SW 1271 (cell line): Measurements from ENCODE around the gene FLT3LG.
"Not testable (repeated sequence)": the region's sequence is repeated elsewhere in the genome, so short reads cannot be mapped to it uniquely, and the experiment has no call there.

ENCODE experiments used
- DNase-seq, 2 experiments: peaks; one replicate each; lab custom pipeline; 2025; lab: John Stamatoyannopoulos, UW

The FLT3LG gene

DNA sequence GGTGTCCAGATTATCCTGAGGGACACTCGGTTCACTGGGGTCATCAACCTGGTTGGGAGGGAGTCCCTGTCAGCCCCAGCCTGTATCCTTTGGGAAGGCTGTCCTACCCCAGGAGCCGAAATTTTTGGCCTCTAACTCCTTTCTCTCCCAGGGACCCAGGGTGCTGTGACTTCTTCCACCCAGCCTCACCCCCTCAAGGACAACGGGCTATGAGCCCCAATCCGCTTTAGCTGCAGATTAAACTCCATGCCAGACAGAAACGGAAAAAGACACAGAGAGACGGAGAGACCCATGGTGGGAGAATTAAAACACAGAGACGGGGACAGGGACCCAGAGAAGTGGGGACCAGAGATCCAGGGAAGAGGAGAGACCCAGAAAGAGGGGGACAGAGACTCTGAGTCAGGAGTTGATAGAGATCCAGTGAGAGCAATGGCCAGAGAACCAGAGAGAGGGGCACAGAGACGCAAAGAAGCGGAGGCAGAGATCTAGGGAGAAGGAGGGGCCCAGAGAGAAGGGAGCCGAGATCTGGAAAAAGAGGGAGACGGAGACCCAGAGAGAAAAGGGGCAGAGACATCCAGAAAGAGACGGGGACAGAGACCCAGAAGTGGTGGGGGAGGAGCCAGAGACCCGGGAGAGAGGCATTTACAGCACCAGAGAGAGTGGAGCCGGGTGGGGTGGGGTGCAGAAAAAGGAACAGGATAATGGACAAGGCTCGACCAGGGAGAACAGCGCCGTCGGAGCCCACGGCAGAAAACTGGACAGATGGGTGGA, 33.4 kb upstream of the FLT3LG start:
- DNase-seq, result no peak

DNA sequence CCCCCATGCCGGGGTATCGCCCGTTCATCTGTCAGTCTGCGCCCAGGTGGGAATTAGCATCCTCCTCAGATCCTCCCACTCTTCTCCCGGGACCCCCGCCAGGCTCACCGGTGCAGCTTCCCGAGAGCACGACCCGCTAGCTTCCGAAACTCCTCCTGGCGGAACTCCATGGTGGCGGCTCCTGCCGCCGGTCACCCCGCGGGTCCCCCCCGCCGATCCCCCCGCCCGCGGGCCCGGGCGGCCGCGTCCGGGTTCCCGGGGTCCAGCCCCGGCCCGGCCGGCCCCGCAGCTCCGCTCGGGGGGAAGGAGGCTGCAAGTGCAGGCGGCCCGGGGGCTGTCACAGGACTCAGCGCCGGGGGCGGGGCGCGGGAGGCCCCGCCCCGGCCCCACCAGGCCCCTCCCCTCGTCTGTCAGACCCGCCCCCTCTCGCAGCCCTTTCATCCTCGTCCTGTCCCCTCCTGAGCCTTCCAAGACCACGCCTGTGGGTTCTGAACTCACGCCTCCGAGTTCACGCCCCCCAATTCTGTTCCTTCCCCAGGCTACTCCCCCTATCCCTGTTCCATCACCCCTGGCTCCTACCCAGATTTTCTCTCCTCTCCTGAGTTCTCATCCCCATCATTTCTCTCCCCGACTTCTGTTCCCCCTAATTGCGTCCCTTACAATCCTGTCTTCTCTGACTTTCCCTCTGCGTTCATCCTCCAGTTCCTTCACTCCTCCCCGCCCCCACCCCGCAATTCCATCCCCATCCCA, 32.6 kb upstream of the FLT3LG start, which contains the start of gene SLC17A7:
Gene SLC17A7, minus strand, starts transcription at position 318 of the 750 bp plus-strand sequence. Its CDS starts 148 bp downstream, at position 170.
- DNase-seq, result peak in 1 of 2 experiments; percentile 38

DNA sequence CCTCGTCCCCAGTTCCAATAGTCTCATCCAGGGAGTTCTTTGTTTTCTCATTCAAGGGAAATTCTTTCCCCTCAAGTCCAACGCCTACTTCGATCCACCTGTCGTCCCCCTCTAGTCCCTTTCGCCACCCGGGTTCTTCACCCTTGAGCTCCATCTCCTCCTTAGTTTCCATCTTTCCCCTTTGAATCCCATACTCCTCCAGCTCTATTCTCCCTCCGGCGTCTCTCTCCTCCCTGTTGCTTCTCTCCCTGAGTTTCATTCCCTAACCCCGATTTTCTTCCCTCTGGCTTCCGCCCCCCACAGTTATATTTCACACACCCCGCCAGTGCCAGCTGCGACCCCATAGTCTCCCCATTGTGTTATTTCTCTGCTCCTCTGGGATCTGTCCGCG, 32.1 kb upstream of the FLT3LG start:
- DNase-seq, result no peak

DNA sequence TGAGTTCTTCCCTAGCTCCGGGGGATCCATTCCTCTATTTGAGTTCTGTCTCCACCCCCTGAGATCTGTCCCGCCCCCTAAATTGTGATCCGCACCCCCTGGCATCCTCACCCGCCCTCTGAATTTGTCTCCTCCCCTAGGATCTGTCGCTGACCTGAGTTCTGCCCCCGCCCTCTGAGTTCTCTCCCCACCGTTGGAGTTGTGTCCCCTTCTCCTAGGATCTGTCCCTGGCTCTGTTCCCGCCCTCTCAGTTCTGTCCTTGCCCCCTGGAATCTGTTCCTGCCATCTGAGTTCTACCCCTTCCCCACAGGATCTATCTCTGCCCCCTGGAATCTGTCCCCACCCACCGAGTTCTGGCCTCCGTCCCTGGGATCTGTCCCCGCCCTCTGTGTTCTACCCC, 31.7 kb upstream of the FLT3LG start:
- no peak for DNase-seq

DNA sequence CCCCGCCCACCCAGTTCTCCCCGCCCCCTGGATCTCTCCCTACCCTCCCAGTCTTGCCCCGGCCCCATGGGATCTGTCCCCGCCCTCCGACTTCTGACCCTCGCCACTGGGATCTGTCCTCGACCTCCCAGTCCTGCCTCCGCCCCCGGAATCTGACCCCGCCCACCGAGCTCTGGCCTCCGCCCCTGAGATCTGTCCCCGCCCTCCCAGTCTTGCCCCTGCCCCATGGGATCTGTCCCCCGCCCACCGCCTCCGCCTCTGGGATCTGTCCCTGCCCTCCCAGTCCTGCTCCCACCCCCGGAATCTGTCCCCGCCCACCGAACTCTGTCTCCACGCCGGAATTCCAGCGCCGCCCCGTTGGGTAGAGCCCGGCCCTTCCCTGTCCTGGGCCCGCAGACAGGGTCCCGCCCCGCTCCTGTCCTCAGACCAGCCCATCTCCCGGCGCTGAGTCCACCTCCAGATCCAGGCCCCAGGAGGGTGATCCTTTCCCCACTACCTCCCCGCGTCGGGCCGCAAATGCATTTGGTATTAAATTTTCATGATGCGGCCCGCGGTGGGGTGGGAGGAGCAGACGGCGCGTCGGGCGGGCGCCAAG, 31.1 kb upstream of the FLT3LG start:
- DNase-seq, result peak; percentile 70 to 82

DNA sequence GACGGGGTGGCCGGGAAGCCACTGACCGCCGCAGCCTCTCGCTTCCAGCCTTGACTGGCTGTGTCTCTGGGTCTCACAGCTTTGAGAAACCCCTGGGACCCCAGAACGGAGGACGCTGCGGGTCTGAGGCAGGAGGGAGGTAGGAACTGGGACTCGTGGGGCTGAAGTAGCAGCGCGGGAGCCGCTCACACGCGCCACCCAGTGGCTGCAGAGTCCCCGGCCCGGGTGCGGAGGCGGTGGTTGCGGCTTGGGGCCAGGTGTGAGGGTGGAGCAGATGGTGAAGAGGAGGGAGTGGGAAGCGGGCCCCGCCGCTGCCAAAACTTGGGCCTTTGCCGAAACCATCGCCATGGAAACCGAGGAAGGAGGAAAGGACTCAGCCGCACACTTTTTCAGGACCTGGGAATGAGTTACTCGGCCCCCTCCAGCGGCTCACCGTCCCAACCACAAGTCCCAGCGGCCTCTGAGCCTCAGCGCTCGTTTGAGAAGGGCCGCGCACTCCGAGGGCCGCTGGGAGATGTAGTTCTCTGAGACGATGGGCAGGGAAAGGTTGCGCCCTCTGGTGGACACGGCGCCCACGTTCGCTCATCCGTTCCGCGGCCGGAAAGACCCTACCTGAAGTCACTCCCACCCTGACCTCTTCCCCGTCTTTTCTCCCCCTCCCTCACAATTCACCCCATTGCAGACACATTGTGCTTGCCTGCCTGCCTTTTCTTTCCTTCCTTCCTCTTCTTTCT, 30.5 kb upstream of the FLT3LG start:
- DNase-seq, result peak; percentile 68 to 87

DNA sequence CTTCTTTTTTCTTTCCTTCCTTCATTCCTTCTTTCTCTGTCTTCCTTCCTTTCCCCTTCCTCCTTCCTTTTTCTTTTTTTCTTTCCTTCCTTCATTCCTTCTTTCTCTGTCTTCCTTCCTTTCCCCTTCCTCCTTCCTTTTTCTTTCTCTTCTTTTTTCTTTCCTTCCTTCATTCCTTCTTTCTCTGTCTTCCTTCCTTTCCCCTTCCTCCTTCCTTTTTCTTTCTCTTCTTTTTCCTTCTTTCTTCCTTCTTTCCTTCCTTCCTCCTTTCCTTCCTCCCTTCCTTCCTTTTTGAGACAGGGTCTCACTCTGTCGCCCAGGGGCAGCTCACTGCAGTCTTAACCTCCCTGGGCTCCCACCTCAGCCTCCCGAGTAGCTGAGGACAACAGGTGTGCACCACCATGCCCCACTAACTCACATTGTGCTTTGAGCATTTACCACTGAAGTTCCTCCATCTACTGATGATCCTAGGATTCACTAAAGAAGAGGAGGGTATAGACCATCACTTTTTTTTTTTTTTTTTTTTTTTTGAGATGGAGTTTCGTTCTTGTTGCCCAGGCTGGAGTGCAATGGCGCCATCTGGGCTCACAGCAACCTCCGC, 29.8 kb upstream of the FLT3LG start:
- not testable (repeated sequence) for DNase-seq

DNA sequence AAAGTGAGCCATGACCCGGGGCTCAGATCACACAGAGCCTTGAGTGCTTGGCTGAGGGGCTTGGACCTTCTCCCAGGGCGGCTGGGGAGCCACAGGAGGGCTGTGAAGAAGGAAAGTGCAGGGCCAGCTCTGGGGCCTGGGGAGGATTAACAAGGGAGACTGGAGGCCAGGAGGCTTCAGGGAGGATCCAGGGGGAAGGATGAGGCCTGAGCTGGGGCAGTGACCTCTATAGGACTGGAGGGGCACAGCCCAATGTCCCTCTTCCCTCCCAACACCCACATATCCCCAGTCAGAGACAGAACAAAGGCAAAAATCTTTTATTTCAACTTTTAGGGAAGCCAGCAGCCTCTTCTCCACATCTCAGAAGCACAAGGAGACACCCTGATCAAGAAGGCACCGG, 28.0 kb upstream of the FLT3LG start:
- DNase-seq, result no peak

DNA sequence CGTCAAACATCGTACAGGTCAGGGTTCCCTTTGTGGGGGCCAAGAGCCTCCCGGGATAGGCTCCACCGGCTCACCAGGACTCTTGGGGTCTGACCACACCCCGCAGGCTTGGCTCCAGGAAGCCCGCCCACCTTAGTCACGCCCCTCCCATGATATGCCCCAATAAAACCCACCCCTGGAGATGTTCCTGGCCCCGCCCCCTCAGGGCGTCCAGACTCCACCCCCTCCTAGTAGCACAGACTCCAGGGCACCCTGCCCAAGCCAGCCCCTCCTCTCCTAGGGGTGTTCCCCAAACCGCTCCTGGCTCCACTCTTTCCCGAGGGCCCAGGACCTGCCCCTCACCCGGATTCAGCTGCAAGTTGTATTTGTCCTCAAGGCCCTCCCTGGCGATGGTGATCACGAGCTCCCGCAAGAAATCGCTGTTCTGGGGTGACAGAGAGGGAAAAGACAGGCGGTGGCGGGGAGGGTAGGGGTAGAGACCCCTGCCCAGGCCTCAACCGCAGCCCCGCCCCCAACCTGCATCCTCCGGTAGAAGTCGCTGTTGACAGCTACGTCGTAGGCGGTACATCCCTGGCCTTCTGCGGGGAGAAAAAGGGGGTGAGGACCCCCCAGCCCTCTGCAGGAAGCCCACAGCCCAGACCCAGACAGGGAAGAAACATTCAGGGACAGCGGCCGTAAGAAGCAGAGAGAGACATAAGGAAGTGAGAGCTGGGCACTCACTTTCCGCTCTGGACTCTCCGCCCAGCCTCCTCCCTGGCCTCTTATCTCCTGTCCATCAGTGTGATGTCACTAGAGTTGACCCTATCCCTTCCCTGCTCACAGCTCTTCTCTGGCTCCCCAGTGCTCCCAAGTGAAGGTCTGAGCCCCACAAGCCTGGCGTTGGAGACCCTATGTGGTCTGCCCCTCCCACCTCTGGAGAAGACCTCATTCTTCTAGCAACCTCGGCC, 26.3 kb upstream of the FLT3LG start:
- peak in 1 of 2 experiments; percentile 36 for DNase-seq

DNA sequence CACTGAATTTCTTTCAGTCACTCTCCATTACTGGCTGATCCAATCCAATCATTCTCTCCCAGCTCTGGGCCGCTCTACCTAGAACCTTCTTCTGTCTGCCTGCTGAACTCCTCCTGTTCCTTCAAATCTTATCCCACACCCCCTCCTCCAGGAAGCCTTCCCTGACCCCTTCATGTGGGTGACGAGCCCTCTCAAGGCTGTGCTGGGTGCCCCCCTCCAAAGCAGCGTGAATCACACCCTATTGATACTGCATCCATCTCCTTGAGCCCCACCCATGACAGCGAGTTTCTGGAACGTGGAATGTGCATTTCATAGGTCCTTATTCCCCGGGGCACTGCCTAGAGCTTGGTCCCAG, 25.6 kb upstream of the FLT3LG start:
- no peak for DNase-seq

DNA sequence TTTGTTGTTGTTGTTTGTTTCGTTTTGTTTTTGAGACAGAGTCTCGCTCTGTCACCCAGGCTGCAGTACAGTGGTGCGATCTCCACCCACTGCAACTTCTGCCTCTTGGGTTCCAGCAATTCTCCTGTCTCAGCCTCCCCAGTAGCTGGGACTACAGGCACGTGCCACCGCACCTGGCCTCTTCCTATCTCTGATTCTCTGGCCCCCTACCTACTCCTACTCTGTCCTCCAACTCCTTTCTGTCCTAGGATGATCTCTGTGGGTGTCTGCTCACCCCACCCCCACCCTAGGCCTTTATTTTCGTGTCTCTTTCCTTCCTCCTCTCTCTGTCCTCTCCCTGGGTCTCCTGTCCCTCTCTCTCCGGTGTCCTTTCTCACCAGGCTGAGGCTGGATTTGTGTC, 23.6 kb upstream of the FLT3LG start:
- DNase-seq, result no peak

DNA sequence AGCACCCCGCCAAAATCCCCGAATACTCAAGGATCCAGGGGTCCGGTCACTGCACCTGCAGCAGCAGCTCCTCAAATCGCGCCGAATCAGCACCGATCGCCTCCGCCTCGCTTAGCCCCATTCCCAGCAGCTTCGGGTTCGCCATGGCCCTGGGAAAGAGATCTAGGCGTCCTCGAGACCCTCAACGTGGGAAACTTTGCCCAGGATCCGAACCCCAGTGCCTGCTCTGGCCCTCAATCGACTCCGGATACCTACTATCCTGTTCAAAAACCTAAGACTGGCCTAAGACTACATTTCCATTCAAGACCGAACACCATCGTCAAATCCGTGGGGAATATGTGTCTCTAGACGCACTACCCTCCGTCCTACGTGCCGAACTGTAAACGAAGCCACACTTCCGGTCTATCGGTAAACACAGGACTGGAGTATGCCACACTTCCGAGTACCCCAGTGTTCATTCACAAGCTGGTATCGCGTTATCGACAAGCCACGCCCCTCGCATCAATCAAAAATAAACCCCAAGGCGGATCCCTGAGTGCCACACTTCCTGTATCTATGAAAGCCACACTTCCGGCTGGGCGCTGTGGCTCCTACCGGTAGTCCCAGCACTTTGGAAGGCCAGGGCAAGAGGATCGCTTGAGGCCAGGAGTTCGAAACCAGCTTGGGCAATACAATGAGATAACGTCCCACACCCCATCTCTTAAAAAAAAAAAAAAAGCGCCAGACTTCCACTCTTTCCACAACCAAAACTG, 22.4 kb upstream of the FLT3LG start, which contains the start of gene PIH1D1:
Gene PIH1D1, minus strand, starts transcription at position 385 of the 752 bp plus-strand sequence. Its CDS starts 240 bp downstream, at position 145.
- DNase-seq, result peak; percentile 96 to 98

DNA sequence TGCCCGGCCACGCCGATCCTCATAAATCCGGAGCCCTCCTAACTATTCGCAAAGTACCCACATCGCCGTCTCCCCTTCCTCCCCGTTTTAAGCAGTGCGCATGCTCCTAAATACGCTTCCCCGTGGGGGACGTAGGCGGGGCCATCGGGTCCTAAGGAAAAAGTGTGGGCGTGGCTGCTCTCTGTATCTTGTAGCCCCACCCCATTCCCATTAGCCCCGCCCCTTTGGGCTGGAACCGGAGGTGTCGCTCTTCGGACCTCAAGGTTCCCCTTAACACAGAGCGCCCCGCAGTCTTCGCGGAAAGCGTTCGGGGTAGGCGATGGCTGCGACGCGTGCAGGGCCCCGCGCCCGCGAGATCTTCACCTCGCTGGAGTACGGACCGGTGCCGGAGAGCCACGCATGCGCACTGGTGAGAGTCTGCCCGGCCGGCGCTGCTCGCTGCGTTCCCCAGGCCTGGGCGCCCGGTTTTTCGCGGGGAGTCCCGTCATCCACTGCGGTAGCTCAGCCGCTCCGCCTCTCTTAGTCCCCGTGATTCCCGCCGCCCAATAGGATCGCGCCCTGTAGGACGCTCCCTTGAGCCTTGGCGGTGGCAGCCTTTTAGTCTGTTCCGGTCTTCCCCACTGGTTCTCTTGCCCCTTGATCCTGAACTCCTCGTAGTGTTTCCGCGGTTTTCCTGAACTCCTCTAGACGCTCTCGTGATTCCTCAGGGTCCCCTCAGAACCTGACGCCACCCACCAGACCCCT, 20.8 kb upstream of the FLT3LG start, which contains the start of gene ALDH16A1:
Gene ALDH16A1, plus strand, starts transcription at position 213 of the 744 bp plus-strand sequence. Its CDS starts 107 bp downstream, at position 320.
- peak; percentile 83 to 92 for DNase-seq

DNA sequence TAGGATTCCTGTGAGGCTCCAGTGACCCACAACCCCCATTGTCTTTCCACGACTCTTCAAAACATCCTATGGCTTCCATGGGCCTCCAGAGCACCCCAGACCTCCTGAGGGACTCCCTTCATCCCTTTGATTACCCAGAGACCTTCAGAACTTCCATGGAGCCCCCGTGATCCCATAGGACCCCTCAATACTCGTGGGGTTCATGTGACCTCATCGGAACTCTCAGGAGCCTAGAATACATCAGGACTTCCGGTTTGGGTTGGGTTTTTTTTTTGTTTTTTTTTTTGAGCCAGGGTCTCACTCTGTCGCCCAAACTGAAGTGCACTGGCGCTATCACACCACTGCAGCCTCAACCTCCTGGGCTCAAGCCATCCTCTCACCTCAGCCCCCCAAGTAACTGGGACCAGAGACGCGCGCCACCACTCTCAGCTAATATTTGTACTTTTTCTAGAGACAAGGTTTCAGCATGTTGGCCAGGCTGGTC, 20.2 kb upstream of the FLT3LG start:
- no peak for DNase-seq

DNA sequence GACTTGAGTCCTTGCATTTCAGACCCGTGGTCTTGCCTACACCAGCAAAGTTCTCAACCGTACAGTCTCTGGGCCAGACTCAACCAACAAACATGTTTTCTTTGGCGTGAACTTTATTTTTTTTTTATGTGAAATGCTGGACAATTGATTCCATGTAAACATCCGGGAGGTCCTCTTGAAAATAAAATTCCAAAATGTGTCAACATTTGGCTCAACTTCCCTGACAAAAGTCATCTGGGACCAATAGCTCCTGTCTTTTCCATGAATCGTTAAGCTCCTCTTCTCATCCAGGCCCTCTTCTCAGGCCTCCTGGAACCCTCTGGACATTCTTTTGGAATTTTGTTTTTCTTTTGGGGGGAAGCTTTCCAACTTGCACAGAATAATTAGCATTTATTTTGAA, 18.2 kb upstream of the FLT3LG start:
- no peak for DNase-seq

DNA sequence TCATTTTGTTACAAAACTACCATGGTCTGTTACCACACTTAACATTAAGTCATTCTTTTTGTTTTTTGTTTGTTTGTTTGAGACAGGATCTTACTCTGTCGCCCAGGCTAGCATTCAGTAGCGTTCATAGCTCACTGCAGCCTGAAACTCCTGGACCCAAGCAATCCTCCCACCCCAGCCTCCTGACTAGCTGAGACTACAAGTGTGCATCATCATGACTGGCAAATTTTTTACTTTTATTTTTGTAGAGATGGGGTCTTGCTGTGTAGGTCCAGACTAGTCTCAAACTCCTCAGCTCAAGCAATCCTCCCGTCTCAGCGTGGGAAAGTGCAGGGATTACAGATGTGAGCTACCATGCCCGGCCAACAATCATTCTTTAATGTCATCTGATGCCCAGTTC, 17.7 kb upstream of the FLT3LG start:
- no peak for DNase-seq

DNA sequence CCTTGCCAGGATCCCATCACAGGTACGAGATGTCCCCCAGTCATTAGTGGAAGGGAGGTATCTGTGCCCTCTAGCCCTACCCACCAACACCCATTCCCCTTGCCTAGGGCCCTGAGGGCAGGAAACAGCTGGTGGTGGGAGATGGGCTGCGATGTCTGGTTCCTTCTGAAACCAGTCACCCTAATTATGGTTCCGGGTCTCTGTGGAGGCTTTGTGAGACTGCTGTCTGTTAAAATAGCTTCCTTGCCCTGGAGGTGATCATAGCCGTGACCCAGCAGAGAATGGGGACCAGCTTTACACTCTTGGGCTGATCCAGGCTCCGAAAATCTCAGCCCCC, 15.5 kb upstream of the FLT3LG start:
- DNase-seq, result no peak

DNA sequence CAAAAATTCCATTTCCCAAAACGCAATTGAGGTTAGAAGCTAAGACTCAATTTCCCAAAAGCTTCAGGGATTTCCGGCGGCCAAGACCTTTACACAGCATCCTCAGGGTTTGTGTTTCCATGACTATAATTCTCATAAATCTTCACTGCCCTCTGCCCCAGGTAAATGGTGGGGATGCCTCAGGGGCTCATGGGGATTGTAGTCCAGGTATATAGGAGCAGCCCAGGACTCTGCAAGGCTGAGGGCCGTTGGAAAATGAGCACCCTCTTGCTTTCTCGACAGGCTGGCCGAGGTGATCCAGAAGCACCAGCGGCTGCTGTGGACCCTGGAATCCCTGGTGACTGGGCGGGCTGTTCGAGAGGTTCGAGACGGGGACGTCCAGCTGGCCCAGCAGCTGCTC, 14.6 kb upstream of the FLT3LG start:
- DNase-seq, result no peak

DNA sequence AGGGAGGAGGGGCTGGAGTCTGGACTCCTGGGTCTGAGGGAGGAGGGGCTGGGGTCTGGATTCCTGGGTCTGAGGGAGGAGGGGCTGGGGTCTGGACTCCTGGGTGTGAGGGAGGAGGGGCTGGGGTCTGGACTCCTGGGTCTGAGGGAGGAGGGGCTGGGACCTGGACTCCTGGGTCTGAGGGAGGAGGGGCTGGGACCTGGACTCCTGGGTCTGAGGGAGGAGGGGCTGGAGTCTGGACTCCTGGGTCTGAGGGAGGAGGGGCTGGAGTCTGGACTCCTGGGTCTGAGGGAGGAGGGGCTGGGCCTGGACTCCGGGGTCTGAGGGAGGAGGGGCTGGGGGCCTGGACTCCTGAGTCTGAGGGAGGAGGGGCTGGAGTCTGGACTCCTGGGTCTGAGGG, 12.9 kb upstream of the FLT3LG start:
- DNase-seq, result not testable (repeated sequence)
